ENCODE data around the gene XPC.
A peak's percentile ranks its signal among the peaks of the same experiment; 100 is the strongest.
"Not testable (repeated sequence)": the region's sequence is repeated elsewhere in the genome, so short reads cannot be mapped to it uniquely, and the experiment has no call there.

The XPC gene

DNA sequence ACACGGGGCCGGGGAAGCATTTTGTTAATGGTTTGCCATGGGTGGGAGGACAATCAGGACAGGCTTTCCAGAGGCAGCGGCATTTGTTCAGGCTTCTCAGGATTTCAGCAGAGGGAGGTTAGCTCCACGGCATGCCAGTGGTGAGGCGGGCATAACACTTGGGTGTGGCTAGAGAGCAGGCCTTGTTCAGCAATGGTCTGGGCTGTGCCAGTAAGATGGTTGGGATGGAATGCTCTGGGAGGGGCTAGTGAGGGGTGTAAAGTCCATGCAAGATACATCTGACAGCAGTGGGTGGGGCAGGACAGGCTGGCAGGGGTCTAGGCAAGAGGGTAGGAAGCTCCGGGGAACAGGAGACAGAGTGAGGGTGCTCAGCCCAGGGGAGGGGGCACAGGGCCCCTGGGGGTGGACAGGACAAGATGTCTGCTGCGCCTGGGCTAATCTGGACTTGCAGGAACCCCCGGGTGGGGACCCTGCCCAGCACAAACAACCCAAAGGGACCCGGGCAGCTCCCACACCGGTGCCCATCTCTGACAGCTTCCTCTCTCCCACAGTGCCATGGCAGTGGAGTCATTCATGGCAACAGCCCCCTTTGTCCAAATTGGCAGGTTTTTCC lies 45.1 kb downstream of the XPC start:
- DNase-seq (ENCODE audit: low spot score) = no peak

DNA sequence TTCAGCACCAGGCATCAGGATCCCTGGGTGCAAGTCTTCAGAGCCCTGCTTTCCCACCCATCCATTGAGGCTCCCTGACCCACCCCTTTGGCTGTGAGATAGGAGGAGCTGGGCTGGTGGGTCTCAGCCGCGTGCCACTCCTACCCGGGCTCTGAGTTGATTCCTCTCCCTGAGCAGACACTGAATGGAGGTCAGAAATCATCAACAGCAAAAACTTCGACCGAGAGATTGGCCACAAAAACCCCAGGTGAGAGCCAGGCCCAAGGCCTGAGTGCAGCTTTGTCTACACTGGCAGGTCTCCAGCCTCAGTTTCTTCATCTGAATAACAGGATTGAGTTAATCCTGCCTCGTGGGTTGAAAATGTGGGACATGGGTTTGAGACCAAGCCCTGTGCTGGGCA lies 45.7 kb downstream of the XPC start:
- DNase-seq (ENCODE audit: low spot score) = no peak

DNA sequence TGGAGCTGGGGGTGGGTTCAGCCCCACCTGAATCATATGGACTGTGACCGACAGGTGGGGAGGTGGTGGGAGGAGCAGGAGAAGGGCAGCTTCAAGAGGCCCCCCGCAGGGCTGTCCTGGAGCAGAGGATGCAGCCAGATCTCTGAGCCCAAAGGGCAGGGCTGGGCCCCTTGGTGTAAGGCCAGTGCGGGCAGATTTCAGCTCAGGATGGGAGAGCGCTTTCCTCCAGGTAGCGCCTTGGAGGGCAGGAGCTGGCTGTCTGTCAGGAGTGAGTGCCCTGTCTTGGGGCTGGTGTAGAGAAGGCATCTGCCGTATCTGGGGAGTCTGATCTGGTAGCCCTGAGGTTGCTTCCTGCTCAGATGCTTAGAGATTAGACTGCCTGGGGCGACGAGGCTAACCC lies 46.3 kb downstream of the XPC start:
- DNase-seq (ENCODE audit: low spot score) = no peak

DNA sequence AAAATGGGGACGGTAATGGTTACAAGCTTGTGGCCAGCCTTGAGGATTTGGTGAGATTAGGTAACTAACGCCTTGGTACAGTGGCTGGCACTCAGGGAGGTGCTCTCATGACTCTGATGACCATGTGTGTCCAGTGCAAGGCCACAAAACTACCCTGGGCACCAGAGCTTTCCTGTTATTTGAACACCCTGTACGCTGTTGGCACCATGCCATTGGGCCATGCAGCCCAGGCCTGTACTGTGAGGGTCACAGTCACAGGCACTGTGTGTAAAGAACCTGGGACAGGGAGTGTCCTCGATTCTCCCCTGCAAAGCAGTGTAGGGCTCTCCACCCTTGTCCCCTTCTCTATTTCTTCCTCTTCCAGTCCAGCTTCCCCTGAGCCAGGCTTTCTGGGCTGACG lies 47.3 kb downstream of the XPC start:
- DNase-seq (ENCODE audit: low spot score) = no peak

DNA sequence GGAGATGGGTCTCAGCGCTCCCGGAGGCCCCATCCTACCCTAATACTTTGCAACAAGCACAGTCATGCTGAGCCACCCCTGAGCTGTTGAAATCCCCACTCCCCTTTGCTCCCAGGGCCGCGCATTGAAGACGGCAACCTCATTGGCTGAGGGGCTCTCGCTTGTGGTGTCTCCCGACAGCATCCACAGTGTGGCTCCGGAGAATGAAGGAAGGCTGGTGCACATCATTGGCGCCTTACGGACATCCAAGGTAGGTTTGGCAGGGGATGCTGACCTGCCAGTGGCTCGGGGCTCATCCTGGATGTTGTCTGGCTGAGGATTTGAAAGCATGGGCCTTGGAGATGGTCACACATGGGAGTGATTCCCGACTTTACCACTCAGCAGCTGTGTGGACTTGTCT lies 47.7 kb downstream of the XPC start:
- DNase-seq (ENCODE audit: low spot score) = no peak

DNA sequence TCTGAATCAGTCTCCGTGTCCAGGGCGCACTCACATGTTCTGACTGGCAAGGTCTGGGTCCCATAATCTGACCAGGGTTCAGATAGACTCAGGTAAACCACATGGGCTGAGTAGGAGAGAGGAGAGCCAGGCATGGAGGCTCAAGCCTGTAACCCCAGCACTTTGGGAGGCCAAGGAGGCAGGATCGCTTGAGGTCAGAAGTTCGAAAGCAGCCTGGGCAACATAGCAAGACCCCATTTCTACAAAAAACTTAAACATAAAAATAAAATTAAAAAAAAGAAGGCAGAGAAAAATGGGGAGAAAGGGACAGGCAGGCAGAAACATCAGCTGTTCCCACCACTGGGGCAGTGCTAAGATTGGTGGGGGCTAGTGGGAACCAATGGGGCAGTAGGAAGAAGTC lies 48.2 kb downstream of the XPC start:
- no peak for DNase-seq (ENCODE audit: low spot score)

DNA sequence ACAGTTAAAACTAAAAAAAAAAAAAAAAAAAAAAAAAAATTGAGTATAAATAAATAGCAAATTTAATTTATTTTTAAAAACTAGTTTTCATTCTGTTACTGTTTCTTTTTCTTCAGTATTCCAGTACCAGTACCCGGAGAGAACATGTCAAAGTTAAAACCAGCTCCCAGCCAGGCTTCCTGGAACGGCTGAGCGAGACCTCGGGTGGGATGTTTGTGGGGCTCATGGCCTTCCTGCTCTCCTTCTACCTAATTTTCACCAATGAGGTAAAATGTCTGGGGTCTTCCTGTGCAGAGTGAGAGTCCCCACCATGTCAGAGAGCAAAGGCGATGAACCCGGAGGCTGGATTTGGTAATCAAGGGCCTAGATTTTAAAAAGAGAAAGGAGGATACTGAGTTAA lies 49.1 kb downstream of the XPC start:
- no peak for DNase-seq (ENCODE audit: low spot score)

DNA sequence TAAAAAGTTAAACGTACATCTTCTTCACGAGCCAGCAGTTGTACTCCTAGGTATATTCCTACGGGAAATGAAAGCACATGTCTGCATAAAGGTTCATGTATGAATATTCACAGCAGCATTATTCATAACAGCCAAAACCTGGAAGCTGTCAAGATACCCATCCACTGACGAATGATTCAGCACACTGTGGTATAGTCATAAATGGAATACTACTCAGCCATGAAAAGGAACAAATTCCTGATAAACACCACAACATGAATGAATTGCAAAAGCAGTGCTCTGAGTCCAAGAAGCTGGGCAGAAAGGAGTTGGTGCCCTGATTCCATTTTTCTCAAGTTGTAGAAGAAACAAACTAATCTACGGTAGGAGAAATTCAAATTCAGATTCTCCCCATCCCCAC lies 49.7 kb downstream of the XPC start:
- DNase-seq (ENCODE audit: low spot score) = no peak

DNA sequence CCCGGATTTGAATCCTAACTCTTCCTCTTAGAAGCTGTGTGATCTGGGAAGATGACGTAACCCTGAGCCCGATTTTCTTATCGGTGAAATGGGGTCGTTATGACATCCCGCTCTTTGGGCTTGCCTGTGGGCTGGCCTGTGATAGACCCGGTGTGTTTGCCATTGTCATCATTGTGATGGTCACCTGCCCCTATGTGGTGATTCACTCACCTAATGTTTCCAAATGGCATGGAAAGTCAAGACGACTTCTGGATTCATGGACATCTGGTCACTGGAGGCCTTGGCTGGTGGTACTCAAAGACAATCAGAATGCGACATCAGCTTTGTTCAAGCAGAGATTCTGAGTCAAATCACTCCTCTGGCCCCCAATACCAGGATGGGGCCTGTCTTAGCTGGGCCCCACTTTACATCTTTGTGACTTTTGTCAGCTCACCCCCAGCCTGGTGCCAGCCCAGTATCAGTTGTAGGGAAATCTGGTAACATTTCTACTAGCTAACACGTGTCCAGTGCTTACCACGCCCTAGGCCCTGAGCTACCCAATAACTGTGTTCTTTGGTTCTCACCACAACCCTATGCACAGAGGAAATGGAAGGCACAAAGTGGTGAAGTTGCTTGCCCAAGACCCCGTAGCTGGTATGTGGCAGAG lies 50.8 kb downstream of the XPC start:
- DNase-seq (ENCODE audit: low spot score) = no peak

DNA sequence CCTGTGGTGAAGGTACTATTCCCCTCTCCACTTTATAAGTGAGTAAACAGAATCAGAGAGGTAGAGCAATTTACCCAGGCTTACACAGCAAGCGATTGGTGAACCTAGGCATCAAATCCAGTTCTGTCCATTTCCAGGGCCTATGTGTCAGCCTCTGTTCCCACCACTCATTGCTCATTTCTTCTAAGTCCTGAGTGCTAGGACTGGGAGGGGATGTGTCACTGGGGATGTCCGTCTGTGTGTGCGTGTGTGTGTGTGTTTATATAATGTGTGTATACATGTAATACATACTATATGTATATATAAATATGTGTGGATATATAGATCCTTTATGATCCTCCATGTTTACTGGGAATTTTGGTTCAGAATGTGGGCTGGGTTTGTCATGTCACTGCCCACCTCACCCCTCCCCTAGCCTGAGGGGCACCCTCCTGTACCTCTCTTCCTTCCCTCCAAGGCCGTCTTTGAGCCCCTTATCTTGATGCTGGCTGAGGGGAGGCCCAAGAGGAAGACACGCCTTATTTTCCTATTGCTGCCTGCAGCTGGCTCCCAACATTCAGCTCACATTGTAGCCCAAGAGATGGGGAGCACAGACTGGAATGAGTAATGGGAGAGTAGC lies 51.4 kb downstream of the XPC start:
- DNase-seq (ENCODE audit: low spot score) = no peak

DNA sequence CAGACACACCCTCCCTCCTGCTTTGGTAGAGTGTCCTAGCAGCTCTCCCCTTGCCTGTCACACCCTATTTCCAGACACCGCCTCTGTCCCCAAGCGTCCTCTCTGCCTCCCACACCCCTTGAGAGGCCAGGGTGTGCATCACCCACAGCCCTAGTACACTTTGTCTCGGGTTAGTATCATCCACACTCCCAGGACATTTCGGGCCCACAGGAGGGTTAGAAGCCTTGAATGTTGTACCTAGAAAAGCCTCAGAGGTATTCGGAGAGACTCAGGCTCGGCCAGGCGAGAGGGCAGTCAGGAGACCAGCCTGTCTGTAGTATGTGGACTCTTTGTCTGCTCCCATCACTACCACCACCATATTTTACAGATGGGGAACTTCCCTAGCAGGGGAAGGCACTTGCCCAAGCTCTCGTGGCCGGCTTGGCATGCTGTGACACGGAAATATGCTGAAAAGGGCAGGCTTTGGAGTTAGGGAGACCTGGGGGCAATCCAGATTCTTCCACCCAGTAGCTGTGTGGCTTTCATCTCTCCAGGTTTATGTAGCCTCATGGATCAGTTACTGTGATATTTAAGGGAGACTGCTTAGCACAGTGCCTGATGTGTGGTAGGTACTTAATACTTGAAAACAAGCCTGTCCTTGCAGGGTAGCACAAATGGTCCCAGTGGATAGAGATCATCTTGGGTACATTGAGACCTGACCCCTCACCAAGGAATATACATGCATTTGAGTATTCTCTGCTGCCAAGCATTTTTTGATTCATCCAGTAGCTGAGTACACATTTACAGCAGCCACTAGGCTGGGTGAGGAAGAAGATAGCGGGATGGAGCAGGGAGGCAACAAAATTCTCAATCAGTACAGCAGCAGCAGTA lies 52.1 kb downstream of the XPC start:
- DNase-seq (ENCODE audit: low spot score) = no peak

DNA sequence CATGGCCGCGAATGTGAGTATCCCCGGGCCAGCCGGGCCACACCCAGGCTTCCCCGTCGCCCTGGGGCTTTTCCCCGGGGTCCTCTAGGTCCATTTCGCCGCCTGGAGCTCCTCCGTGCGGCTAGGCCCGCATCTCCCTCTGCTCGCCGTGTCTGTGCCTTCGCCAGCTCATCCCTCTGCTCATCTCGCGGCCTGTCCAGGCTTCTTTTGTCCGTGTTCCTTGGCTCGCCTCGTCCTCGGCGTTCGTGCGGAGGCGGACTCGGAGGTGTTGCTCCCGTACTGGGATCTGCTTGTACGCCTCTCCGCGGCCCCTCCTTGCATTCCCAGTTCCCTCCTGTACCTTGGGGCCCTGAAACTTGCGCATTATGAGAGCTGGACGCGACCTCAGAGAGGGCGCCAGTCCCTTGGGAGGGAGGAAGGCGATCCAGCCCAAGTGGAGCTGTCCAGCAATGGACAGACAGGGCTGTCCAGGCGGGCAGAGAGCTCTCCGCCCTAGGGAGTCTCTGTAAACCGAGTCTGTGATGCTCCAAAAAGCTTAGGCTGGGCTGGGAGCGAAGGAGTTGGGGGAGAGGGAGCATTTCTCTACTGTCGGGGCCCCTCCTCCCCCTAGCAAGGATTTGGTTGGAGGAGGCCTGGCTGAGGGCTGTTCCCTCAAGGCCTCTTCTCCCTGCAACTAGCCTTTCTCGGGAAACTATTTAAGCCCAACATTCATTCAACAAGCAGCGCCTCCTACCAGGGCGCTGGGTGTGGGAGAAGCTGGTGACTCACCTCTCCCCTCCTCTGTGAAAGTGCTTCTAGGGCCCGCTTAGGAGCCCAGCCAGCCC lies 53.0 kb downstream of the XPC start:
- peak; percentile 89 for DNase-seq (ENCODE audit: low spot score)

DNA sequence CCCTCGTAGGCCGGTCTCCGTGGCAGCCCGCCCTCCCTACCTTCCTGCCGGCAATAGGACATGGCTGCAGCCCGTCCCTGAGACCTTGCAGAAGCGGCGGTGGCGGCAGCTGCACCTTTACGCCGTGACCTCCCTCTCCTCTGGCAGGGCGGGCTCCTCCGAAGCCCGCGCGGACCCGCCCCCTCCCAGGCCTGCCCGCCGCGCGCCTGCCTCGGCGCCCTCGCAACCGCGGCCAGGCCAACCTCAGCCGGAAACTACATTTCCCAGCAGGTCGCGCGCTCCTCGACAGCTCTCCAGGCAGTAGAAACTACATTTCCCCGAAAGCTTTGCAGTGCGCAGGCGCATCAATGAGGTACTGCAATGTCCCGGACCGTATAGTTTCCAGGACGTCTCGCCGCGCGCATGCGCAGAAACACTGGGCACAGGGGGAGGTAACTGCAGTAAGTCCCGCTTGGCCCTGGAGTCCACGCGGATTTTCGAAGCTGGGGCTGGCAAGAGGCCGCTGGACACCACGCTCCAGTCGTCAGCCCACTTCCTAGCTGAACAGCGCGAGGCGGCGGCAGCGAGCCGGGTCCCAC lies 53.7 kb downstream of the XPC start, which contains the start of the genes CHCHD4 and TMEM43:
CHCHD4 (minus strand) TSS at position 256 of the 578 bp plus-strand sequence; CDS start at position 62, 194 bp downstream.
TMEM43 (plus strand) TSS at position 438 of the 578 bp plus-strand sequence. CDS start 142 bp downstream, outside the sequence.
- peak; percentile 99 for DNase-seq (ENCODE audit: low spot score)

DNA sequence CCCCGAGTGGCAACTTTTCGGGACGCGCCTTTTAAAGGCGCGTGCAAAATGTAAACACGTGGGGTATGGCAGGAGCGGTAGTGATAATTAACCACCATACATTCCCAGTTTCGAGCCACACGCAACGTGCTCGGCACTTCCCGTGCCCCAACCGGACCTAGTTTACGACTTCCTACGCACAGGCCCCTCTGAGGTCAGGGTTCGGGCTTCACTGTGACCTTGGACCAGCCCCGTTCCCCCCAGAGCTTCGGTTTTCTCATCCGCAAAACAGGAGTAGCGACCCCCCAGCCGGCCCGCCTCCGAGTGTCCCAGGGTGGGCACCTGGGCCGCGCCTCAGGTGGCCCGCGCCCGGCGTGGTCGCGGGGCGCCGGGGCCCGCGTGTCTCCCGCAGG lies 54.2 kb downstream of the XPC start:
- peak; percentile 56 for DNase-seq (ENCODE audit: low spot score)

DNA sequence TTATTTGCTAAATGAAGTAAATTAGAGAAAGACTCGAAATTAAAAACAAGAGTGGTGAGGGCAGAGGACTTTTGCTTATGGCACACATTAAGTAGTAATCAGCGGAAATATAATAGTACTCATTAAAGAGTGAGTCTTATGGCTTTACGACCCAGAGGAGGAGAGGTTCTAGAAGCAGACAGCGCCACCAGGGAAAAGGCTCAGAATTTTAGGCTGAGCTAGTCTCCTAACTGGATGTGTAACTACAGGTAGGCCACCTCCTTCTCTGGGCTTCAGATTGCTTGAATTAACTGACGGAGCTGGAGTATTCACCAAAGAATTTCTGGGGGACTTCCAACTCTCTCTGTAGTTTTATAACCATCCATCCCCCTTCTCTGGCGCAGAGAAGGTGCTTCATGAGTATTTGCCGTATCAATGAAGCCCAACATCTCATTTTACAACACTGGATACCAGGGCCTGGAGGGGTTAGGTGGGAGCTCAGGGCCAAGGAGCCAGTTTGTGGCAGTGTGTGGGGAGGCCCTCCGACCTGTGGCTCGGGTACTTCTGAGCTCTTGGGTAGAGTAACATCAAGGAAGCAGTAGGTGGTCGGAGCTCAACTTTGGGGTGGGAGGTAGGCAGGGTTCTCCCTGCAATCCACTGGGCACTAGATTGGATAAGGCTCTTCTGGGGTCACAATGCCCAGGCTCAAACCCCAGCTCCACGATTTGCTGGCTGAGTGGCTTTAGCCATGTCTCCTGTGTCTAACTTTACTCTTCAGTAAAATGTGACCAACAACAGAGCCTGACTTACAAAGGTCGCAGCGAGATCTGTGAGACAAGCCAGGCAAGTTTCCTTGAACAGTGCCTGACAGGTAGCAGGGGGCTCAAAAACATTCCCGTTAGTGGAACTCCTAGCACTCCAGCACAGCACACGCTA lies 54.8 kb downstream of the XPC start:
- no peak for DNase-seq (ENCODE audit: low spot score)

DNA sequence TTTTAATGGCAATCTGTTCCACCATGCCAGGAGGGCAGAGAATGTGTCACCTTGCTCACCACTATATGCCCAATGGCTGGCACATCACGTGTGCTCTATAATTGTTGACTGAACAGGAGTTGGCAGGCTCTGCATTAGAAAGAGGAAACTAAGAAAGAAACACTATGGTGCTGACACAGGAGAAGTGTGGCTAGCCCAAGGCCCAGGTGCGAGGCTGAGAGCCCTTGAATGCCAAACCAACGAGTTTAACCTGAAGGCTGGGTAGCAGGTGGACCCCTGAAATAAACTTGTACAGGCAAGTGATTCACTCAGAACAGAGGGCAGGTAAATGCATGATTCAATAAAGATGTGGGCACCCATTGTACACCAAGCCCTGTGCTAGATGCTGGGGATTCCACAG lies 56.1 kb downstream of the XPC start:
- no peak for DNase-seq (ENCODE audit: low spot score)

DNA sequence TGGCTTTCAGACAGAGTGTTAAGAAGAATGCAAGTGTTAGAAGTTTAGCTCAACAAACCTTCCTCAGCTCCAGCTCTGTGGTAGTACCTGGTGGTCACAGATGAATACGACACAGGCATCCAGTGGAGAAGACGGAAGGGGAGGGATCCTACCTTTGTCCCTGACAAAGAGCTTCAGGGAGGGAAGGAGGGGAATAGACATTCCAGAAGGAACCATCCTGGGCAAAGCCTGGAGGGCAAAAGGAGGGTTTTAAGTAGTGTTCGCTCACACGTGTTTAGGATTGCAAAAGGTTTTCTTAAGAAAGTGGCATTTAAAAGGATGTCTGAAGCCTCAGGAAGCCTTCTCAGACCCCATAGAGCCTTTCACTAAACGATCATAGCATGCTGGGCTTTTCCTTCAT lies 56.5 kb downstream of the XPC start:
- no peak for DNase-seq (ENCODE audit: low spot score)

DNA sequence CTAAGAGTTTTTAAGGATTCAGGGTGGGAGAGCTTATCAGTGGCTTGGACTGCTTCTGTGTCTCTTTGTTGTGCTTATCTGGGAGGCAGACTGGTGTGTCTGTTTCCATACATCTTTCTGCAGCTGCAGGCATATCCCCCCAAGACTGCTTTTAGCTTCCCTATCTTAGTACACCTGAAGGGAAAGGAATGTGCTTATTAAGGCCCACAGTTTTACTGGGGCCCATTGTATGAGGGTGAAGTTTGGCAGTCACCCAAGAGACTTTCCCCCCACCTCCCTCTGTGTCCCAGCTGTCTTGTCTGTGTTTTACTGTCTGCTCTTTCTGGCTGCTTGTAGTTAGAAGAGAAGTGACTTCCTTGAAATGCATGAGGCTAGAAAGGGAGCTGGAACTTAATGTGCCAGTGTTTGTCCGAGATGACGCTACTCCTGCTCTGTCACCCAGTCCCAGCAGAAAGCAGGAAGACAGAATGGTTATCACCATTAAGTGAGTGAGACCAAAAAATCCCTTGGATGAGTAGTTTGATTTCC lies 57.4 kb downstream of the XPC start:
- not testable (repeated sequence) for DNase-seq (ENCODE audit: low spot score)

DNA sequence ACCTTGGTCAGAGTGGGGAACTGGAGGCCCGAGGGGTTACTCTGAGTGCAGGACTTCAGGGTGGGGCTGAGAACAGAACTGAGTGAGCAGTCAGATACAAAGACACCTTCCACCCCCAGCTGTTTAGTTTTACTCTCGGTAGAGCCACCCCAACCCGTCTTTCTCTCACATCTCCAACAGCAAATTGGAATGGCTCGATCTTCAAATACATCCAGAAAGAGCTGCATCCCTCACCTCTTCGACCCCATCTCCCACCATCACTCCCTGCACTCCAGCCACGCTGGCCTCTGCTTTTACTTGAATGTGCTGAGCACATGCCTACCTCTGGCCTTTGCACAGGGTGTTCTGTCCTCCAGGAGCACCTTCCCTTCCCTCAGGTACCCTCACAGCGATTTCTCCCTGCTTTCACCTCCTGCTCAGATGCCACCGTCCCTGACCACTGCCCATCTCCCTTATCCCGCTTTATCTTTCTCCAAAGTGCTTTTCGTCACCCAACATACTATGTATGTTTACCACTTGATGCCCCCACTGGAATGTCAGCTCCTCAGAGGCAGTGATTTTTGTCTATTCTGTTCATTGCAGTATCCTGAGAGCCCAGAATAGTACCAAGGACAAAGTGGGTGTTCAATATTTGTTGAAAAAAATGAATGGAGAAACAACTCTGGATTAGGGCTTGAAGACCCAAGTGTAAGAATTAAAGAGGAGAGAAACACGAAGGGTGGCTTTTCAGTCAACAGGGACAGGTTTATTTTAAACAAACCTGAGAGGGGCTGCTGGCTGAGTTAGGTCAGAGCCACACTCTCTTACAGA lies 58.1 kb downstream of the XPC start:
- no peak for DNase-seq (ENCODE audit: low spot score)

All from AG20443 (cell line).